Vagina (tissue), 2 donors: Measurements from ENCODE around the gene HOXB5.

Experiments used
- CTCF ChIP-seq, 3 experiments: fragments of 450-650 bp in 2 of 3; fragments of 200-600 bp in 1 of 3; sonication (generic) in 1 of 3; IDR thresholded peaks; one replicate each; pipeline ENCODE4 v1.5.1; 2017 to 2019; ENCODE audit warnings: antibody characterized with exemption in 3 of 3, mild to moderate bottlenecking in 2 of 3, moderate library complexity in 2 of 3
- POLR2A ChIP-seq, 2 donors: fragments of 450-650 bp; IDR thresholded peaks; one replicate each; pipeline ENCODE4 v1.6.1; 2017; ENCODE audit warnings: antibody characterized with exemption in 2 of 2, mild to moderate bottlenecking in 2 of 2, moderate library complexity in 2 of 2
- POLR2AphosphoS5 ChIP-seq, 2 donors: sonication (generic); formaldehyde crosslinking; IDR thresholded peaks; one replicate each; pipeline ENCODE4 v1.9.0; 2017; ENCODE audit warnings: antibody characterized with exemption in 2 of 2, mild to moderate bottlenecking in 2 of 2, low read depth in 1 of 2; ENCODE audit not compliant: insufficient read depth in 1 of 2

GRCh38 chr17:48611213-48611612, 17.6 kb upstream of the HOXB5 start:
- no peak for TF ChIP-seq CTCF (IDR thresholded peaks at IDR 0.05)
- no peak for TF ChIP-seq POLR2A (IDR thresholded peaks at IDR 0.05)
- no peak for TF ChIP-seq POLR2AphosphoS5 (IDR thresholded peaks at IDR 0.05; ENCODE audit: insufficient read depth in 1 of 2, low read depth in 1 of 2)
